BE2C (cell line): ENCODE results near the gene MAP2K5.

Experiments used
- DNase-seq: peaks from one replicate; pipeline ENCODE4 v3.0.0-alpha.2; 2020
- H3K27me3 ChIP-seq: fragments of 250-450 bp; sonication (Bioruptor Pico); 2 replicates; pipeline ENCODE4 v1.5.1; 2020; ENCODE audit warnings: mild to moderate bottlenecking
- H3K36me3 ChIP-seq: fragments of 250-450 bp; sonication (Bioruptor Pico); 2 replicates; pipeline ENCODE4 v1.5.1; 2020; ENCODE audit warnings: mild to moderate bottlenecking
- H3K4me1 ChIP-seq: fragments of 250-450 bp; sonication (Bioruptor Pico); 2 replicates; pipeline ENCODE4 v1.5.1; 2020
- H3K4me3 ChIP-seq: 2 replicates; pipeline ENCODE4 v1.5.1; 2011; ENCODE audit warnings: low read depth, low read length
- H3K9me3 ChIP-seq: fragments of 250-450 bp; sonication (Bioruptor Pico); 2 replicates; pipeline ENCODE4 v1.5.1; 2020
- TF ChIP-seq, protein P1 (sequence below): IDR thresholded peaks from 2 replicates; pipeline ENCODE4 v1.5.1; 2012; ENCODE audit warnings: mild to moderate bottlenecking, low read depth, low read length

Gene MAP2K5

DNA sequence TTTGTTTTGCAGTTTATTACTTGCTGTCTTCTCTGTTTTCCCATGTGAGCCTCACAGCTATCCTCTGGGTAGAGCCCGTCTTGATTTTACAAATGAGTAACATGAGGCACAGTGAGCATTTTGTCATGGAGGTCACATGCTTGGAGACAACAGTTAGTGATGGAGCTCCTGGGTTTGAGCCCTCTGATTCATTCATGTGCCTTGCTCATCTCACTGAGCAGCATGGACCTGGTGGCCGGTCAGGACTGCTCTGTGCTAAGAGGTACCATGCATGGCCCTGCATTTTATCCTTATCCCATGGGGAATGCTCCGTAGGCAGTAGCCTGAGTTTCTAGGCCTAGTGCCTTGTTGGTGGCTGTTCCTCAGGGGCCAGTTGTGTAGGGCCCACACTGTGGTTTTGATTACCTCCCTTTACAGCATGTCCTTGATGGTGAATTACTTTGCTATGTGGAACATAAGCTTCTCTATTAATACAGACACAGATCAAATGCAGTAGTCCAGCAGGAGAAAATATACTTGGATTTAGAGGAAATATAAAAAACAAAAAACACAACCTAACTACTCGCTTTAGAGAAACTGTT is 35.6 kb downstream of the MAP2K5 start:
- Histone ChIP-seq H3K4me3 (no peak overlapping the region), H3K27me3 (no peaks in the 10 kb centered on the region), H3K9me3 (no peaks in the 10 kb centered on the region), H3K36me3 (no peaks in the 10 kb centered on the region), H3K4me1 (no peaks in the 10 kb centered on the region; the same call in 1 of the 2 replicates)
- no peak for DNase-seq
- TF ChIP-seq, protein P1, sequence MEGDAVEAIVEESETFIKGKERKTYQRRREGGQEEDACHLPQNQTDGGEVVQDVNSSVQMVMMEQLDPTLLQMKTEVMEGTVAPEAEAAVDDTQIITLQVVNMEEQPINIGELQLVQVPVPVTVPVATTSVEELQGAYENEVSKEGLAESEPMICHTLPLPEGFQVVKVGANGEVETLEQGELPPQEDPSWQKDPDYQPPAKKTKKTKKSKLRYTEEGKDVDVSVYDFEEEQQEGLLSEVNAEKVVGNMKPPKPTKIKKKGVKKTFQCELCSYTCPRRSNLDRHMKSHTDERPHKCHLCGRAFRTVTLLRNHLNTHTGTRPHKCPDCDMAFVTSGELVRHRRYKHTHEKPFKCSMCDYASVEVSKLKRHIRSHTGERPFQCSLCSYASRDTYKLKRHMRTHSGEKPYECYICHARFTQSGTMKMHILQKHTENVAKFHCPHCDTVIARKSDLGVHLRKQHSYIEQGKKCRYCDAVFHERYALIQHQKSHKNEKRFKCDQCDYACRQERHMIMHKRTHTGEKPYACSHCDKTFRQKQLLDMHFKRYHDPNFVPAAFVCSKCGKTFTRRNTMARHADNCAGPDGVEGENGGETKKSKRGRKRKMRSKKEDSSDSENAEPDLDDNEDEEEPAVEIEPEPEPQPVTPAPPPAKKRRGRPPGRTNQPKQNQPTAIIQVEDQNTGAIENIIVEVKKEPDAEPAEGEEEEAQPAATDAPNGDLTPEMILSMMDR: no peak

DNA sequence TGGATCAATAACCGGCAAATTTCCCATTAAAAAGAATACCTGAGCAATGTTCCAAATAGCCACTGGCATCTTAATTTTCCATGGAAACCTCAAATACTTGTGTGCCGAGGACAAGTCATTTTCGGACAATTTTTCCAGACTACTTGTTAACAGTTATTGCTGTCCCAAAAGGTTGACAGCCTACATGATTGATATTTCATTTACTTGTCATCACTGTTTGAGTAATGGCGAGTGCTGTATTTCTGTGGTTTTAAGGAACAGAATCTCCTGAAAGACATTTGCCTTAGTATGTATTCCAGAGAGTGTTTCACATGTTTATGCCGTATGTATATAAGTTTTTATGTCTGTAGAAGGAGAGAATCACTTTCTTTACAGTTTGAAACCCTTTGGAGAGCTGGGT is 36.7 kb downstream of the MAP2K5 start:
- no peak for DNase-seq
- Histone ChIP-seq H3K36me3 (no peaks in the 10 kb centered on the region), H3K4me1 (no peaks in the 10 kb centered on the region), H3K9me3 (no peaks in the 10 kb centered on the region), H3K27me3 (no peaks in the 10 kb centered on the region), H3K4me3 (no peak overlapping the region)
- TF ChIP-seq, protein P1: no peak

DNA sequence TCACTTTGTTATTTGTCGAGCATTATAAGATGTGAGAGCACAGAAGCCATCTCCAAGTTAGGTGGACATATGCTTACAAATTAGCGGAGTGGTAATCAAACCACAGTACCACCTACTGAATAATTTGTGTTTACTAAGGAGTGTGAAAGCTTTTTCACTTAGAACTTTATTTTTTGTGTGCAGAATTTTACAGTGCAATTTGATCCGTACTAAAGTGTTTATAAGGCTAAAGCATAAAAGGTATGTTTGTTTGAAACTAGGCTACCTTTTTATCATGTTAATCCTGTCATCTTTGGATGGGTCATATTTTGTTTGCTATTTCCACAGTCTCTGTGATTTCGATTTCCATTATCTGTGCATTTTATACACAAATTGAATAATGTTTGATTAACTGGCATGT is 37.5 kb downstream of the MAP2K5 start:
- no peak for DNase-seq
- Histone ChIP-seq H3K27me3 (no peaks in the 10 kb centered on the region), H3K36me3 (no peaks in the 10 kb centered on the region), H3K9me3 (no peaks in the 10 kb centered on the region), H3K4me3 (no peak overlapping the region), H3K4me1 (no peaks in the 10 kb centered on the region)
- TF ChIP-seq, protein P1: no peak

DNA sequence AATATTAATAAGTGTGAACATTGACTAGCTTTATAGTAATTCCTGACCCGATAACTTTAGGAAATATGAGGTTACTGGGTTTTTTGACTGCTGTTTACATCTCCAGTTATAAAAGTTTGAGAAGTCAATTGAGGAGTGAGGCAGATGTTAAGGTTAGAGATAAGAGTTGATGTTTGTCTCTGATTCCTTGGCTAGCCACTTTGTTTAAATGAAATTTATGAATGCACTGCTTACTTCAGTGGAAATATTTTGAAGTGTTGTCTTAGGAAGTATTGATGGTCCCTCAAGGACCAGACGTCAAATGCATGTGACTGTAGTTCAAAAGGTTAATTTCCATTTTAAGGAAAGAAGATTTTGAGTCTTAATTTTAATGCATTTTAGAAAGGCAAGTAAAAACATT is 41.7 kb downstream of the MAP2K5 start:
- no peak overlapping the region for H3K4me3 ChIP-seq
- H3K27me3 ChIP-seq: no peaks in the 10 kb centered on the region
- no peaks in the 10 kb centered on the region for H3K36me3 ChIP-seq
- no peaks in the 10 kb centered on the region; the same call in 1 of the 2 replicates for H3K4me1 ChIP-seq
- DNase-seq: no peak
- no peaks in the 10 kb centered on the region for H3K9me3 ChIP-seq
- TF ChIP-seq, protein P1: no peak

DNA sequence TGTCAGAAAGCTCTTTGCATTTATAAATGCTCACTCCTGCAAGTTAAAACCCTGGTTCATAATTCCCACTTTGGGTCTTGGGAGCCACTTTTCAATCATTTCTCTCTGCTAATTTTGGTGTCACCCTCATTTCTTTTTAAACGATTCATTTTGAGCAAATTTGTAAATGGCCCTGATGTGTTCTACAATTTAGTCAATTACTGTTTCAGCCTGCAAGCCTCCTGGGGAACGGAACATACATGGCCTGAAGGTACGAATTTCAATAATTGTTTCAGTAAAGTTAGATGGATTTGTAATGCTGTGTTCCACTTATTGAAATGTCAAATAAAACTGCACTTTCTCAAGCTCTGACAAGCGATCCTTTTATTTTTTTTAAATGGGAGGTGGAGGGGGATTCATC is 43.2 kb downstream of the MAP2K5 start:
- Histone ChIP-seq H3K9me3 (no peaks in the 10 kb centered on the region), H3K4me3 (no peak overlapping the region), H3K36me3 (no peaks in the 10 kb centered on the region), H3K4me1 (no peaks in the 10 kb centered on the region; the same call in 1 of the 2 replicates), H3K27me3 (no peaks in the 10 kb centered on the region)
- DNase-seq: no peak
- TF ChIP-seq, protein P1: no peak

DNA sequence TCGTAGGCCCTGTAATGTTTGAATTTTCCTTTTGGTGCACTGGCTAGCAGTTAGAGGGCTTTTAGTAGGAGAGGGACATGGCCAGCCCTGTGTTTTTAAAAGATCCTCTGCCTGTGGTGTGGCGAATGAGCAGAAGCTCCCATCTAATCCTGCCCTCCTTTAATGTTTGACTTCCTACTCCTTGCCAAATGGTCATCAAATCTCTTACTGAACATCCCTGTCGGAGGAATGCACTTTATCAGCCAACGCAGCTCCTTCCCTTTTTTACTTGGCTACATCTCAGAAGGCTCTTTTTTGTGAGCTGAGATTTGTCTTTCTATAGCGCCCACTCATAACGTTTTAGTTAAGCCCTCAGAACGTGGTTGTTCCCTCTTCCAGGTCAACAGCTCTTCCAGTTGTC is 44.8 kb downstream of the MAP2K5 start:
- no peaks in the 10 kb centered on the region for H3K36me3 ChIP-seq
- no peak overlapping the region for H3K4me3 ChIP-seq
- H3K27me3 ChIP-seq: no peaks in the 10 kb centered on the region
- no peaks in the 10 kb centered on the region for H3K9me3 ChIP-seq
- H3K4me1 ChIP-seq: no peaks in the 10 kb centered on the region; the same call in 1 of the 2 replicates
- DNase-seq: no peak
- TF ChIP-seq, protein P1: no peak
